H1 (cell line): ENCODE results near the gene TSPEAR. TPM values are rescaled to one million over a fixed set of nuclear protein-coding genes. Genes with fewer than 3 reads are reported as not detected.

ENCODE experiments used
- CBX5 ChIP-seq: fragments of 300-800, 300-1000 bp; sonication (generic); IDR thresholded peaks from 2 replicates; pipeline ENCODE4 v1.7.1; 2016; ENCODE audit warnings: antibody characterized with exemption, low read length, low read depth
- CBX8 ChIP-seq: fragments of 300-800, 300-1000 bp; sonication (generic); IDR thresholded peaks from 2 replicates; pipeline ENCODE4 v1.7.1; 2016; ENCODE audit warnings: low read depth, low read length, borderline replicate concordance
- CEBPB ChIP-seq: IDR thresholded peaks from 2 replicates; pipeline ENCODE4 v1.6.1; 2012; ENCODE audit warnings: low read depth, low read length
- GABPA ChIP-seq: IDR thresholded peaks from 2 replicates; pipeline ENCODE4 v1.6.1; 2011; ENCODE audit warnings: mild to moderate bottlenecking, low read length, moderate library complexity, borderline replicate concordance; ENCODE audit not compliant: insufficient read depth
- RNF2 ChIP-seq: fragments of 200-900, 300-1000 bp; sonication (generic); IDR thresholded peaks from 2 replicates; pipeline ENCODE4 v1.7.1; 2016; ENCODE audit warnings: borderline replicate concordance, low read depth, mild to moderate bottlenecking, antibody characterized with exemption, low read length; ENCODE audit not compliant: poor library complexity, severe bottlenecking; ENCODE audit errors: missing control alignments
- TAF7 ChIP-seq: optimal IDR thresholded peaks from 2 replicates; pipeline ENCODE3; 2011; ENCODE audit warnings: low read depth, mild to moderate bottlenecking, inconsistent platforms, low read length, moderate library complexity, borderline replicate concordance
- ZNF274 ChIP-seq: IDR thresholded peaks from 2 replicates; pipeline ENCODE4 v1.7.0; 2012; ENCODE audit warnings: low read length, borderline replicate concordance; ENCODE audit errors: extremely low read depth
- polyA plus RNA-seq, 7 experiments: library from polyadenylated mRNA; depleted of rRNA in 3 of 7; stranded (reverse) in 5 of 7; unstranded in 2 of 7; fragments of >200 nt in 5 of 7; fragments of 200-250 nt in 2 of 7; gene quantifications; 1 replicate in 5 of 7; 2 replicates in 1 of 7; 4 replicates in 1 of 7; pipeline versions ENCODE4 v1.2.1 to v1.2.3, GENCODE V29; 2011 to 2013; ENCODE audit warnings: missing spikeins in 2 of 7, mixed read lengths in 2 of 7
- total RNA-seq: library from RNA; stranded (reverse); fragmentation: NEBNext Ultra II Directional; extraction: Animal tissue kit (Norgen Biotek cat#: 25700); gene quantifications from 2 replicates; pipeline ENCODE4 v1.2.1, GENCODE V29; 2021
- TF ChIP-seq, protein P1 (sequence below): fragments of 300-600 bp; sonication (generic); IDR thresholded peaks from 2 replicates; pipeline ENCODE4 v1.7.1; 2012; ENCODE audit warnings: low read length, moderate library complexity, mild to moderate bottlenecking, inconsistent platforms; ENCODE audit not compliant: insufficient replicate concordance
- TF ChIP-seq, protein P2 (sequence below): IDR thresholded peaks from 2 replicates; pipeline ENCODE4 v1.6.1; 2012; ENCODE audit warnings: inconsistent platforms

The TSPEAR gene
- total and polyA plus RNA-seq, 2 of the 8 experiments (the other 6 are each of a cell fraction or from before 2014, with no cell fraction given), result 0.58 to 0.89 TPM

DNA sequence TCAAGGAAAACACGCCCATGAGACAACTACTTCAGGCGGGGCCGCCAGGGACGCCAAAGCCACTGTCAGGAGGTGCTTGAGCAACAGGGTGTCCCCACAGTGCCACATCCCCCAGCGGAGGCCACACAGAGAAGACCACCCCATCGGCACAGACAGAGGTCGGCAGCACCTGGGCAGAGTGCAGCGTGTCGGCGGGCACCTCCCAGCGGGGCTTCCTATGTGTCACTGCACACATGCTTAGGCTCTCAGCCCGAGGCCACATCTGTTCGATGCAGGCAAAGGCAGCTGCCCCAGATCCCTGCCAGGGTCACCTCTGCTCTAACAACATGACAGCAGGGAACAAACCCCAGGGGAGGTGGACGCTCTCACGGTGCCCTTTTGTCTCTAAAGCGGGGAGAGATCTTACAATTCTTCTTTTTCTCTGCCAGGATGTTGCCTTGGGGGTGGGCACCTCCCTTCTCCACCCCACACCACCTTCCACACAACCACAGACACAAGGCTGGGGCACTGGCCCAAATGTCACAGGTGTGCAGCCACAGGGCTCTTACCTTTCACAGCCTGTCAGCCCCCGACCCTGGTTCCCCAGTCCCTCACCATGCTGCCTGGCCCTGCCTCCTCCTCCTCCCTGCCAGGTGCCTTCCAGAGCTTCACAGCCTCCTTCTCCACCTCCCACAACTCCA is 95.3 kb downstream of the TSPEAR start (continued):
- TF ChIP-seq, protein P1, sequence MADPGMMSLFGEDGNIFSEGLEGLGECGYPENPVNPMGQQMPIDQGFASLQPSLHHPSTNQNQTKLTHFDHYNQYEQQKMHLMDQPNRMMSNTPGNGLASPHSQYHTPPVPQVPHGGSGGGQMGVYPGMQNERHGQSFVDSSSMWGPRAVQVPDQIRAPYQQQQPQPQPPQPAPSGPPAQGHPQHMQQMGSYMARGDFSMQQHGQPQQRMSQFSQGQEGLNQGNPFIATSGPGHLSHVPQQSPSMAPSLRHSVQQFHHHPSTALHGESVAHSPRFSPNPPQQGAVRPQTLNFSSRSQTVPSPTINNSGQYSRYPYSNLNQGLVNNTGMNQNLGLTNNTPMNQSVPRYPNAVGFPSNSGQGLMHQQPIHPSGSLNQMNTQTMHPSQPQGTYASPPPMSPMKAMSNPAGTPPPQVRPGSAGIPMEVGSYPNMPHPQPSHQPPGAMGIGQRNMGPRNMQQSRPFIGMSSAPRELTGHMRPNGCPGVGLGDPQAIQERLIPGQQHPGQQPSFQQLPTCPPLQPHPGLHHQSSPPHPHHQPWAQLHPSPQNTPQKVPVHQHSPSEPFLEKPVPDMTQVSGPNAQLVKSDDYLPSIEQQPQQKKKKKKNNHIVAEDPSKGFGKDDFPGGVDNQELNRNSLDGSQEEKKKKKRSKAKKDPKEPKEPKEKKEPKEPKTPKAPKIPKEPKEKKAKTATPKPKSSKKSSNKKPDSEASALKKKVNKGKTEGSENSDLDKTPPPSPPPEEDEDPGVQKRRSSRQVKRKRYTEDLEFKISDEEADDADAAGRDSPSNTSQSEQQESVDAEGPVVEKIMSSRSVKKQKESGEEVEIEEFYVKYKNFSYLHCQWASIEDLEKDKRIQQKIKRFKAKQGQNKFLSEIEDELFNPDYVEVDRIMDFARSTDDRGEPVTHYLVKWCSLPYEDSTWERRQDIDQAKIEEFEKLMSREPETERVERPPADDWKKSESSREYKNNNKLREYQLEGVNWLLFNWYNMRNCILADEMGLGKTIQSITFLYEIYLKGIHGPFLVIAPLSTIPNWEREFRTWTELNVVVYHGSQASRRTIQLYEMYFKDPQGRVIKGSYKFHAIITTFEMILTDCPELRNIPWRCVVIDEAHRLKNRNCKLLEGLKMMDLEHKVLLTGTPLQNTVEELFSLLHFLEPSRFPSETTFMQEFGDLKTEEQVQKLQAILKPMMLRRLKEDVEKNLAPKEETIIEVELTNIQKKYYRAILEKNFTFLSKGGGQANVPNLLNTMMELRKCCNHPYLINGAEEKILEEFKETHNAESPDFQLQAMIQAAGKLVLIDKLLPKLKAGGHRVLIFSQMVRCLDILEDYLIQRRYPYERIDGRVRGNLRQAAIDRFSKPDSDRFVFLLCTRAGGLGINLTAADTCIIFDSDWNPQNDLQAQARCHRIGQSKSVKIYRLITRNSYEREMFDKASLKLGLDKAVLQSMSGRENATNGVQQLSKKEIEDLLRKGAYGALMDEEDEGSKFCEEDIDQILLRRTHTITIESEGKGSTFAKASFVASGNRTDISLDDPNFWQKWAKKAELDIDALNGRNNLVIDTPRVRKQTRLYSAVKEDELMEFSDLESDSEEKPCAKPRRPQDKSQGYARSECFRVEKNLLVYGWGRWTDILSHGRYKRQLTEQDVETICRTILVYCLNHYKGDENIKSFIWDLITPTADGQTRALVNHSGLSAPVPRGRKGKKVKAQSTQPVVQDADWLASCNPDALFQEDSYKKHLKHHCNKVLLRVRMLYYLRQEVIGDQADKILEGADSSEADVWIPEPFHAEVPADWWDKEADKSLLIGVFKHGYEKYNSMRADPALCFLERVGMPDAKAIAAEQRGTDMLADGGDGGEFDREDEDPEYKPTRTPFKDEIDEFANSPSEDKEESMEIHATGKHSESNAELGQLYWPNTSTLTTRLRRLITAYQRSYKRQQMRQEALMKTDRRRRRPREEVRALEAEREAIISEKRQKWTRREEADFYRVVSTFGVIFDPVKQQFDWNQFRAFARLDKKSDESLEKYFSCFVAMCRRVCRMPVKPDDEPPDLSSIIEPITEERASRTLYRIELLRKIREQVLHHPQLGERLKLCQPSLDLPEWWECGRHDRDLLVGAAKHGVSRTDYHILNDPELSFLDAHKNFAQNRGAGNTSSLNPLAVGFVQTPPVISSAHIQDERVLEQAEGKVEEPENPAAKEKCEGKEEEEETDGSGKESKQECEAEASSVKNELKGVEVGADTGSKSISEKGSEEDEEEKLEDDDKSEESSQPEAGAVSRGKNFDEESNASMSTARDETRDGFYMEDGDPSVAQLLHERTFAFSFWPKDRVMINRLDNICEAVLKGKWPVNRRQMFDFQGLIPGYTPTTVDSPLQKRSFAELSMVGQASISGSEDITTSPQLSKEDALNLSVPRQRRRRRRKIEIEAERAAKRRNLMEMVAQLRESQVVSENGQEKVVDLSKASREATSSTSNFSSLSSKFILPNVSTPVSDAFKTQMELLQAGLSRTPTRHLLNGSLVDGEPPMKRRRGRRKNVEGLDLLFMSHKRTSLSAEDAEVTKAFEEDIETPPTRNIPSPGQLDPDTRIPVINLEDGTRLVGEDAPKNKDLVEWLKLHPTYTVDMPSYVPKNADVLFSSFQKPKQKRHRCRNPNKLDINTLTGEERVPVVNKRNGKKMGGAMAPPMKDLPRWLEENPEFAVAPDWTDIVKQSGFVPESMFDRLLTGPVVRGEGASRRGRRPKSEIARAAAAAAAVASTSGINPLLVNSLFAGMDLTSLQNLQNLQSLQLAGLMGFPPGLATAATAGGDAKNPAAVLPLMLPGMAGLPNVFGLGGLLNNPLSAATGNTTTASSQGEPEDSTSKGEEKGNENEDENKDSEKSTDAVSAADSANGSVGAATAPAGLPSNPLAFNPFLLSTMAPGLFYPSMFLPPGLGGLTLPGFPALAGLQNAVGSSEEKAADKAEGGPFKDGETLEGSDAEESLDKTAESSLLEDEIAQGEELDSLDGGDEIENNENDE, result no peak
- TF ChIP-seq TAF7, result no peak
- TF ChIP-seq CEBPB, result no peak
- TF ChIP-seq RNF2, result no peak
- TF ChIP-seq CBX5, result no peak
- TF ChIP-seq, protein P2, sequence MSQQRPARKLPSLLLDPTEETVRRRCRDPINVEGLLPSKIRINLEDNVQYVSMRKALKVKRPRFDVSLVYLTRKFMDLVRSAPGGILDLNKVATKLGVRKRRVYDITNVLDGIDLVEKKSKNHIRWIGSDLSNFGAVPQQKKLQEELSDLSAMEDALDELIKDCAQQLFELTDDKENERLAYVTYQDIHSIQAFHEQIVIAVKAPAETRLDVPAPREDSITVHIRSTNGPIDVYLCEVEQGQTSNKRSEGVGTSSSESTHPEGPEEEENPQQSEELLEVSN, result no peak
- no peak for TF ChIP-seq ZNF274
- TF ChIP-seq CBX8, result no peak
- no peak for TF ChIP-seq GABPA
